Measurements from ENCODE around the gene NUP214. TPM values are rescaled to one million over a fixed set of nuclear protein-coding genes. Genes with fewer than 3 reads are reported as not detected.

Gene NUP214
- total RNA-seq, 1 donor from 2014 or later = 52.1 TPM

- DNase-seq (ENCODE audit: low spot score) = no peak
These were observed 152.0 kb downstream of the NUP214 start for GRCh38 chr9:131277287-131277909.

- peak; percentile 78 for DNase-seq (ENCODE audit: low spot score)
These were observed 152.7 kb downstream of the NUP214 start for GRCh38 chr9:131277910-131278701.

- no peak for DNase-seq (ENCODE audit: low spot score)
These were observed 153.3 kb downstream of the NUP214 start for GRCh38 chr9:131278702-131279111.

GRCh38 chr9:131279196-131279862 lies 153.9 kb downstream of the NUP214 start:
- DNase-seq (ENCODE audit: low spot score) = no peak

GRCh38 chr9:131279863-131280570 lies 154.6 kb downstream of the NUP214 start:
- no peak for DNase-seq (ENCODE audit: low spot score)

- DNase-seq (ENCODE audit: low spot score) = no peak
These were observed 155.3 kb downstream of the NUP214 start for GRCh38 chr9:131280660-131281059.

- no peak for DNase-seq (ENCODE audit: low spot score)
These were observed 156.0 kb downstream of the NUP214 start for GRCh38 chr9:131281119-131281965.

- no peak for DNase-seq (ENCODE audit: low spot score)
These were observed 156.8 kb downstream of the NUP214 start for GRCh38 chr9:131282175-131282574.

- no peak for DNase-seq (ENCODE audit: low spot score)
These were observed 157.5 kb downstream of the NUP214 start for GRCh38 chr9:131282688-131283422.

Other genes with a start within 250 kb of the NUP214 start
- not detected for gene QRFP, start 228.8 kb upstream of the NUP214 start, total RNA-seq
- gene FIBCD1, start 186.3 kb upstream of the NUP214 start, total RNA-seq = 6.0 TPM
- gene LAMC3, start 116.4 kb upstream of the NUP214 start, total RNA-seq = 14.2 TPM
- 7.0 TPM for gene AIF1L, start 29.1 kb upstream of the NUP214 start, total RNA-seq
- gene FAM78A, start 150.9 kb downstream of the NUP214 start, total RNA-seq = 7.5 TPM
- 7.2 TPM for gene PLPP7, start 164.1 kb downstream of the NUP214 start, total RNA-seq

Data from mucosa of gallbladder (tissue), 1 donor.